Hematopoietic multipotent progenitor cell treated with erythropoietin and hydrocortisone succinate and interleukin-3 and kit ligand, for 15 days (in vitro differentiated cells): ENCODE results near the gene CRNKL1.
"Not testable (repeated sequence)": the region's sequence is repeated elsewhere in the genome, so short reads cannot be mapped to it uniquely, and the experiment has no call there.

Source experiments
- DNase-seq: peaks from one replicate; pipeline ENCODE4 v3.0.0-alpha.2; 2015; ENCODE audit warnings: low spot score

CRNKL1 gene

DNA sequence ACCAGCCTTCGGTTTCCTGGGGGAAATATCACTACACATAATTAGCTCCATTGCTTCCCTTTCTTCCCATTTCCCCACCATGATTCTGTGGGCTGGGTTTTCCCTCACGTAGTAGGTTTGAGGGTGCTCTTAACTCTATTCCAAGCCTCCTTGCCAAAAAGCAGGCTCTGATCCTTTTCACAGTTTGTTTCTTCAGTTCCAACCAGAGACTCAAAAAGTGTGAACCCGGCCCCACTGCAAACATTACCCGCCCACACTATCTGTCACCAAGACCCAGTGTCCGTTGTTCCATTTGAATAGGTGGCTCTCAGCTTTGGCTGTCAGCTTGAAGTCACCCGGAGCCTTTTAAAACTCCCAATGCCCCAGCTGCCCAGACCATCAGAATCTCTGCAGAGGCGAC, 46.9 kb downstream of the CRNKL1 start:
- DNase-seq, result no peak

GRCh38 chr20:20003955-20004322, 48.3 kb downstream of the CRNKL1 start:
- DNase-seq, result not testable (repeated sequence)

- no peak for DNase-seq
Observed at GRCh38 chr20:20003031-20003954, 49.0 kb downstream of the CRNKL1 start.

- no peak for DNase-seq
Observed at GRCh38 chr20:20002101-20002998, 49.9 kb downstream of the CRNKL1 start.

DNA sequence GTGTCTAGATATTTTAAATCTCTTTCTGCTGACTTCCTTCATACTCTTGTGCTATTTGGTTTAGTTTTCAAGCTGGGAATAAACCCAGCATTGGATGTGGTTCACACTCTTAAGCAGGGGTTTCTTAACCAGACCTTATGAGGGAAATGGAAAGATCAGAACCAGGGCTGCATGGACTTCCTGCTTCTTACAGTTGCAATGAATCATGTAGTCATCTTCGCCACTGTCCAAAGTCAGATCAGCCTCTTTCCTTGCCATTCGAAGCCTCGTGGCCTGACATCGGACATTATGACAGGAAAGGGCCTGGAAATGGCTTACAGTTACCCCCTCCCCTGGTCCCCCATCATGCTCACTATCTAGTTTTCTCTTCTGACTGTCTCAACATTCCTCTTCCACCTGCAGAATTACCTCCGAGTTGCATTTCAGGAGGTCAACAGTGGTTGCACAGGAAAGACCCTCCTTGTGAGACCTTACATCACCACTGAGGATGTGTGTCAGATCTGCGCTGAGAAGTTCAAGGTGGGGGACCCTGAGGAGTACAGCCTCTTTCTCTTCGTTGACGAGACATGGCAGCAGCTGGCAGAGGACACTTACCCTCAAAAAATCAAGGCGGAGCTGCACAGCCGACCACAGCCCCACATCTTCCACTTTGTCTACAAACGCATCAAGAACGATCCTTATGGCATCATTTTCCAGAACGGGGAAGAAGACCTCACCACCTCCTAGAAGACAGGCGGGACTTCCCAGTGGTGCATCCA, 51.9 kb downstream of the CRNKL1 start:
- no peak for DNase-seq

DNA sequence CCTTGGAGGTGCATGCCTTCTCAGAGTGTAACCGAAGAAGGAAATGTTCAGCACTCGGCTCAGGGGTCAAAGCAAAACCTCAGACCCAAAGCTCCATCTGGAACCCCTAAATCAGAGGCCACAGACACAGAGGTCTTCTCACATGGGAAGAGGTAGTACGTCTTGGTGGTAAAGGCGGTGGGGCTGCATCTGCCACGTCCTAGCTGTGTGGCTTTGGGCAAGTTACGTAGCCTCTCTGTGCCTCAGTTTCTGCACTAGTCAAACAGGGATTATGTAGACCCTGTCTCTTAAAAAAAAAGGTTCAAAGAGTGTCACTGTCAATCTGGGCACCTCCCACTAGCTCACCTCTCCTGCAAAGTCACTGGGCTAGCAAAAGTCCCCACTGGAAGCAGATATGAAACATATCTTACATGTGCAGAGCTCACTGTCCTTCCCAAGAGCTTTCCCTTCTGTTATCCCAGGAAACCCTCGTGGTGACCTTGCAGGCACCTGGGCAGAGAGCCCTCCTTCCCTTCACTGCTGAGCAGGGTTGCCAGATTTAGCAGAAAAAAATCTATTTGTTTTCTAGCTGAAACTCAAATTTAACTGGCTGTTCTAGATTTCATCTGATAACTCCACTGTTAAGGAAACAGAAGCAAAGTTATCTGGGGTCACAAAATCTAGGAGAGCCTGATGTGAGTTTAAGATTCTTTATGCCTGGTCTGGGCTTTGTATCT, 53.1 kb downstream of the CRNKL1 start:
- DNase-seq, result no peak

DNA sequence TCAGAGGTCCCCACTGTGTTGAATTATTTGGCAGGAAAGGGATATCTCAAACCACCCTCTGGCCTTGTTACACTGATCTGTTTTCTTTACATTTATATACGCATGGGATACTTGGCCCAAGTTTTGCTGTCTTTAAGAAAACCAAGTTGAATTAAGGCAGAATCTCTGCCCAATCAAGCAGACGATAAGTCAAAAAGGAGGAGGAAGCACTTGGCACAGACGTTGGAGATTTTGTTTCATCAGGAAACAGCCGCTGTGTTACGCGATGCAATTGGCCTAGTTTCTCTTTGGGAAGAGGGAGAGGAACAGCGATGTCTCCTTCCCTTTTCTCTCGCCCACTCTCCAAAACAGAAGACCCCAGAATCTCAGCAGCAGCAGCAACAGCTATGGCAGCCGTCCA, 55.3 kb downstream of the CRNKL1 start:
- DNase-seq, result no peak

DNA sequence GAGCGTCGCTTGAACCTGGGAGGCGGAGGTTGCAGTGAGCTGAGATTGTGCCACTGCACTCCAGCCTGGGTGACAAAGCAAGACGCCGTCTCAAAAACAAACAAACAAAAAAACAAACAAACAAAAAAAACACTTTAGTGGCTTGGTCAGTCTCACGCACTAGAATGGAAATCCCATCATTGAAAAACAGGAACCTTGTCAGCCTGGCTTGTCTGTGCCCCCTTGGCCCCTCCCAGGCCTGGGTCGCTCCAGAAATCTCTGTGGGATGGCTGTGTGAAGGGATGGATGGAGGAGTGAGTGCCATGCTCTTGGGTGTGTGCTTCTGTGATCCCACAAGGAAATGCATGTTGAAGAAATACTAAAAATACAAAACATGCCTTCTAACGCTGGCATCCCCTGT, 56.0 kb downstream of the CRNKL1 start:
- no peak for DNase-seq

GRCh38 chr20:19995220-19995863, 56.9 kb downstream of the CRNKL1 start:
- DNase-seq, result peak; percentile 40

DNA sequence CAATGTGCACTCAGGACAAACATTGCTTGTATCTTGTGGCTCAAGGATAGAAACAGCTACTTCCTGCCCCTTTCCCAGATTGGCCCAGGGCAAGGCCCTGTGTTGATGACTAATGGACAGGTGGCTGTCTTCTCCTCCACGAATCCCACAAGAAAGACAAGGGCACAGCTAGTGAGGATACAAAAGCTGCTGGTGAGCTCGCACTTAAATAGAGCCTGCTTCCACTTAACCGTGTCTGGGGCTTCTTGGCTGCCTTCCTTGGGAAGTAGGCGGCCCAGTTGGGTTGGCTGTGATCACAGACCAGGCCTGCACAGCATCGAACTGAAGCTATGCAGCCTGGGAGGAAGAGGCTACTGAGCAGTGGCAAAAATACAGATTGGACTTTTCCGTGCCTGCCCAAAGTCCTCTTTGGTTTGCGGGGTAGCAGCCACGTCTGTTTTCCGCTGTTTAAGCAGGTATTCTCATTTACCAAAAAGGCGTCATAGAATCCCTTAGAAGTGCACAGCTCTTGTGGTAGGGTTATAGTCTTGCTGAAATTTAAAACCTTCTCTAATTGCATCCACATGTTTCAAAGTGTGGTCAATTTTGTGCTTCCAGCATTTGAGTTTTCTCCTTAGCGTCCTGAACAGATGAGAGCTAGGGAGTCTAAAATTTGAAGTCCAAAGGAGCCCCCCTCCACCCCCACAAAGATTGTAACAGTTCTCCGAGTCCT, 58.2 kb downstream of the CRNKL1 start:
- no peak for DNase-seq

DNA sequence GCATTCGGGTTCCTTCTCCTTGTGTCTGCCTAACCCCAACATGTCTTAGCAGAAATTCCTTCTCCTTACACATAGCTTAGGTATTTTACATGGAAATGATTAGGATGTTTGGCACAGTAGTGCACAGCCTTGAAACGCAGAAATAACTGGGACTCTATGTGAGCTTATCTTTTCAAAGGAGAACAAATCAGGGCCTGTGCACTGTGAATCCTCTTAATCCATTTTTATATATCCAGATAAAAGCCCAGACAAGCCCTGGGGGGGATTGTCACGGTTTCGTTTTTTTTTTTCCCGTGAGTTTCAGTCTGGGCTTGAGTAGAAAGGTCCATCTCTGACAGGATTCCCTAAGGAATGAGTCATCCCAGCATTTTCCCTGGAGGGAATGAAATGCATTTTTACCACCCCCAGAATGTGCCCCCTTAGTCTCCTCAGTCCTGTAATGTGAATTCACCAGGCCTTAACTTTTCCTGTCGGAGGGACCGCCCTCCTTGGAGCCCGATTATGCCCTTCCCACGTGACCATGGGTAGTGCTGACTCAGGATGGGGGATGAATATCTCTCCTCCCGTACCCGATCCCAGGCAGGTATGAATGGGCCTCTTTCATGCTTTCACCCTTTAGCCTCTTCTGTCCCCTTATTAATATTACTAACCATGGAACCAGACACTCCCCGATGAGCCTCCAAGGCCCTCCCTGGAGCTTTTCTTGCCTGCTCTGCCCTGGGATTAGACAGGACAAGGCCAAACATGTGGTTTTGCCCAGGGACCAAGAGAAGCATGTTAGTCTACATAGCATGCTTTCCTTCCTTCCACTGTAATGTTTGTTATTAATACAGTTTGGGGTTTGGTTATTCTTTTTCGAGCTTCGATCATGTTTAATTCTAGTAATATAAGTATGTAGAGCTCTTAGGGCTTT, 59.0 kb downstream of the CRNKL1 start:
- DNase-seq, result no peak

GRCh38 chr20:19991854-19992253, 60.4 kb downstream of the CRNKL1 start:
- DNase-seq, result no peak

DNA sequence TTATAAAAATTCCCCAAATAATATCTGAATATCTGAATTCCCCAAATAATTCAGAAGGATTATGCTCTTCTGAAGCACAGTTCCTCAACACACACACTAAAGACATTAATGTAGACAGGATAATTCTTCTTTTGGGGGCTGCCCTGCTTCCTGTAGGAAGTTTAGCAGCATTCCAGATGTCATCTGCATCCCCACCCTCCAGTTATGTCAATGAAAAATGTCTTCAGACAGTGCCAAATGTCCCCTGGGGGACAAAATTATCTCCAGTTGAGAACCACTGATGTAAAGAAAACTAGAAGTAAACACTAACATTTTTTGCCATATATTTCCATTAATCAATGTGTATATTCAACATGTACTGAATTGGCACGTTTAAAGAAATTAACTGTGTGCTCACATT, 61.0 kb downstream of the CRNKL1 start:
- no peak for DNase-seq

DNA sequence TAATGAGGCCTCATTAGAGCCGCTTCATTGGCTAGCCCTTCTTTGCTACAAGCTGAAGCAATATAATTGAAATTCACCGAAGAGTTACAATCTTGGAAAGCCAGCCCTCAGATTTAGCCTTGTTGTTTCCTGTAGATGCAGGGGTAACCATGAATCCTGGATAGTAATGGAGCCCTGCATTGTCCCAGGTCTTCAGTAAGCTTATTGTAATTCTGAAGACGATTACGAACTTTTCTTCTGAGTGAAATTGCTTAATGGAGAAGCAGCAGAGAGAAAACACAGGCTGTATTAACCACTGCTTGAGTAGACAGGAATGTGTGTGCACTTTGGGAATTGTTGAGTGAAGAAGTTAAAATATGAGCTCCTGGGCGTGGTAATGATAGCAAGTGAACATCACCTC, 61.4 kb downstream of the CRNKL1 start:
- no peak for DNase-seq

DNA sequence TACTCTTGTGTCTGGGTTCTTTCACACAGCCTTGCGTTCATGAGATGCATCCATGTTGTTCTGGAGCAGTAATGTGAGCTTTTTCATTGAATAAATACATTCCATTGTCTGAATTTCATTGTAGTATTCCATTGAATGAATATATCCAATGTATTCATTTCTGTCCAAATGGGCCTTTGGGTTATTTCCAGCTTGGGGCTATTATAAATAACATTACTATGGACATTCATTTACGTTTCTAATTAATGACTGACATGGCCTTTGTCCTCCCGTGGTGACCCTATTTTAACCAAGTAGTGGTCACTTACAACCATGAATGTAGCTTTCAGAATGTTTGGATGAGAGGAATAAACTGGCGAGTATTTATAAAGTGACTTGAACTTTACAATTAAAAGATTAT, 65.2 kb downstream of the CRNKL1 start:
- no peak for DNase-seq

GRCh38 chr20:19986419-19986818, 65.8 kb downstream of the CRNKL1 start:
- no peak for DNase-seq
